Measurements from ENCODE around the gene ZFP36L2.
A peak's percentile ranks its signal among the peaks of the same experiment; 100 is the strongest.

ZFP36L2 gene

GRCh38 chr2:43222475-43223309, 3.7 kb downstream of the ZFP36L2 start:
- DNase-seq, result no peak

DNA sequence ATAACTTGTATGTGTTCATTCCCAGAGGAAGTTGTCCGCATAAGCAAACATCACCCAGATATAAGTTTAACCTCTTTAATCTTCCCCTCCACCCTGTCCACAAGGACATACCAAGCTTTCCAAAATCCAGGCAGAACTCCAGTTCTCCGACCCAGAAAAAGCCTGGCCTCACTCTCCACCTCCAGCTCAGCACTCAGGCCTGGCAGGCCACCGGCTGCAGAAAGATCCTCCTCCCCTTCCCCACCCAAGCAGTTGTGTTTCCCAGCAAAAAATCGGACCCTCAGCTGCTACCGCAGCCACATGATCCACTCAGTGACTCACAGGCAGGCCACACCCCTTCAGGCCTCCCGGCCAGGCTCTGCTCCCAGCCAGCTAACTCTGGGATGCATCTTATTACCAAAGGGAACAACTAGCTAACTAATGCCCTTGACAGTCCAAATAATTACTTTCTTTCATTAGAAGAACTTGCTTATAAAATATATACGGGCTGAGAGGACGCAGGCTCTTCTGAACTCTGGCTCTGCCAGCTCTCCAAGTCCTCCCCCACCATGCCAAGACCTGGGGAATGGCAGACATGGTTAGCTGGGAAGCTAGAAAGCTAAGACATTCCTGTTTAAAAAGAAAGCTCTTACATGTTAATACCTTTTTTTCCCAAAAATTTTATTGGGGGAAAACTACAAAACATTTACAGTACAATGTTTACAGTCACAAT, 4.5 kb downstream of the ZFP36L2 start:
- DNase-seq, result peak; percentile 66

DNA sequence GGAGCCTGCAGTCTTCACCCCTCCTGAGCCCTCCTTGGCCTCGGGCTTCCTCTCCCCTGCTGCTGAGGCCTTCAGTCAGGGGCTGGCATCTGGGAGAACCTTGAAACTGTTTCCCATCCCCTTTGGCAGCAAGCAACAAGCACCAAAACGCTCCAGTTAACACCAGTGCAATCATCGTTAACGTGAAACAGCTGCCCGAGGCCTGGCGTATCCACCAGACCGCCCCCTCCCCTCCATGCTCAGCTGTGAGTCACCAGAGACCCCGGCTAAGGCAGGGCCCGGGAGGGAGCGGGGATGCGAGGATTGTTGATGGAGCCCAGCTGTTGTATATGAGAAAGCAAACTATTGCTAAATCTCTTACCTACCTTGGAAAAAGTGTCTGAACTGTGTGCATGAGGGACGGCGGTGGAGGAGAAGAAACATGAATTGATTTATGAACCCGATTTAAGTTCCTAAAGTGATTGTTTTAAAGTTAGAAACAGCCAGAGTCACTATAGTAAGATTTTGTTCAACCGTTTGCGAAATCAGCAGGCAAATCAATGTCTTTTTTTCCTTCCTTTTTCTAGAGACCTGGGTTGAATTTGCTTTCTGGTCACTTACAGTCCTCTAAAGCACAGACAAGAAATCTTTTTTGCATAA, 5.2 kb downstream of the ZFP36L2 start:
- peak; percentile 97 for DNase-seq

- DNase-seq, result no peak
Observed at GRCh38 chr2:43220760-43221123, 5.7 kb downstream of the ZFP36L2 start.

DNA sequence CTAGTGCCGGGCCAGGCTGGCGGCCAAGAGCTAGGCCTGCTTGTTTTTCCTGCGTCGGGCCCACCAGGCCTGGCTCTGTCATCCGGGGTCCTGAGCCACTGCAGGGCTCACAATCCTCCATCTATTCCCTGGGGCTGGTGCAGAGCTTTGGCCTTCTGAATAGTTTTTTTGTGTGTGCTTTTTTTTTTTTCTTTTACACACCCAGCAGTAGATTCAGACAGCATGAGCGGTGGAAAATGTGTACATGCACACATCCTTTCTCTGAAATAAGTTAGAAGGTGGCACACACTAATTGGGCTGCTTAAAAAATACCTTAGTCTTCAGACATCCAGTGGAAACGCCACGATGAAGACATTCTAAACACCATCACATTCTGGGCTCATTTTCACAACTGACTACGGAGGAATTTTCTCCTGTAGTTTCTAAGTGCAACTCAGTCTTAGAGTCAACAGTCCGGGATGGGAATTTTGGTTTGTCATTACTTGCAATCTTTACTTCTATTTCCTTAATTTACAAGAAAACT, 6.1 kb downstream of the ZFP36L2 start:
- no peak for DNase-seq

DNA sequence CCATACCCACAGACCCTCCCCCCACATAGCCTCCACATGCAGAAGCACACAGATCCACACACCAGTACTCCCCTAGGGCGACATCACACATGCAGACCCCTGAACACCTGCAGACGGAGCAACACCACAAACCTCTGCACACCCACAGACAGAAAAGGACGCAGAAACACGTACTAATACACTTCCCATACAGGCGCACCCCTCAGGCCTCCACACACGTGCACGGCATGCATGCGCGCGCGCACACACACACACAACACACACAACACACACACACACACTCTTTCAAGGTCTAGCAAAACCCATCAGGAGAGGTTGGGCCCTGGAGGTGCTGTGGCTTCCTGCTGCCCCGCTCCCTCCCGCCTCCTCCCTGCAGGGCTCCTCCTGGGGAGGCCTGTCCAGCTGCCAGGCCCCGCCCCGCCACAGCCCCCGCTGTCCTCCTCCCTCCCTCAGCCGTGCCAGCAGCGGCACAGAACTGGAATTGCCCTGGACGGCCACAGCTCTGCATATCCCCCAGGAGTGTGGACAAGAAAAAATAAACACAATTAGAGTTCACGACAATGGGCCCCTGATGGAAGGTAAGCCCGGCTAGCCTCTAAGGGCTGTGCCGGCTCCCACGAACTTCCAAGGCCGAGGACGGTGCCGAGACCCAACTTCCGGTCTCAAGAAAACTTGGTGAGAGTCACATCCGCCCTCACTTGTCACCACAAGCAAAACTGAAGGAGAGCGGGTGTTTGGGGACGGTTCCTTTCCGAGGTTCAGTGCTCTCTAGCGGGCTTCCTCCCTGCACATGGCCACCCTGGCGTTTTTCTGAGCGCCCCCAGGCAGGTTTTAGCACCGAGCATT, 6.8 kb downstream of the ZFP36L2 start:
- DNase-seq, result no peak

DNA sequence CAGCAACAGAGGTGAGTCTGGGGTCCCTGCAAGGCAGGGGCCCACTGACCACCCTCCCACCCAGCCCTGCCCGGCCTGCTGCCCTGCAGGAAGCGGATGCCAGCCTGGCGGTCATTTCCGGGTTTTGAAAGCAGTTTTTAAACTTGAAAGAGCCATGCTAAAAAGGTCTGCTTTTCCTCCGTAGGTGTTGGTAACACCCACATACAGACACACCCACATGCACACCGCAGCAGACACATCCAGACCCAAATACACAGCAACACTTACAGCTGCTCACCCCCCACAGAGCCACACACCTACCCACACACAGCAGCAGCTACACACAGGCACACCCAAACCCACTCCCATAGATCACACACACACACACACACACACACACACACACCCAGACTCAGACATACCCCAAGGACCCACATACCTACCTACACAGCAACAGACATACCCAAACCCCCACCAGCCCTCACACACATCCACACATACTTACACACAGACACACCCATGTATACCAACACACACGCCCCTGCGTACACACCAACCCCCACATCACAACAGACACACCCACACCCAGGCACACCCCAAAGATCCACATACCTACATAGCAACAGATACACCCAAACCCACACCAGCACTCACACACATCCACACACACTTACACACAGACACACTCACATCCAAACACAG, 7.6 kb downstream of the ZFP36L2 start:
- DNase-seq, result no peak

DNA sequence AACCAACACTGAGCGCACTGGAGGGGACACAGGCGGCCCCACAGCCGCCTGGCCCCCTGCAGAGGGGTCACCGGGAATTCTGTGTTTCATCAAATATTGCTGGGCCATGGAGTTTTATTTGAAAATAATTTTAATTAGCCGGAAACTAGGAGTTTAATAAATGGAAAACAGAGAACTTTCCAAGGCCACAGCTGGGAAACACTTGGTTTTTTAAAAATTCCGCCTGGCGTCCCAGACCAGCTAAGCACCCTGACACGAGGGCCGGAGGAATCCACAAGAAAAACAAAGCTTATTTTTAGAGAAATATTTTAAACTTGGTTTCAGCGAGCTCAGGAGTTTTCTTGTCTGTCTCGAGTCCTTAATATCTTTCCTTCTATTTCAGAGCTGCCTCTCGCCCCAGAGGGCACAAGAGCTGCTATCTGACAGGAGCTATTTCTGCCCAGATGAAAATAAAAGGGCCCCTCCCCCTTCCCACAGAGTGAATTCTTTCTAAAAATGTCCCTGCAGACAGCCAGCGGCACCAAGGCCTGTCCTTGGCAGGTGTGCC, 8.2 kb downstream of the ZFP36L2 start:
- DNase-seq, result no peak

GRCh38 chr2:43217228-43218154, 8.9 kb downstream of the ZFP36L2 start:
- DNase-seq, result no peak

DNA sequence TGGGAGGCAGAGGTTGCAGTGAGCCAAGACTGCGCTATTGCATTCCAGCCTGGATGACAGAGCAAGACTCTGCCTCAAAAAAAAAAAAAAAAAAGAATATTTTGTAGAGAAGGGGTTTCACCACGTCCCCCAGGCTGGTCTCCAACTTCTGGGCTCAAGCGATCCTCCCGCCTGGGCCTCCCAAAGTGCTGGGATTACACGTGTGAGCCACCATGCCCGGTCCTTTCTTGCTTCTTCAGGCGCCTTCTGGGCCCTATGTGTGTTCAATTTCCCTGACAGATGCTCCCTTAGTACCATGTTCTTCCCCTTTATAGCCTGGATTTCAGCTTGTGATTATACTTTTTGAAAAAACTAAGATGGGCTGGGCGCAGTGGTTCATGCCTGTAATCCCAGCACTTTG, 9.8 kb downstream of the ZFP36L2 start:
- no peak for DNase-seq

GRCh38 chr2:43215673-43216255, 10.6 kb downstream of the ZFP36L2 start:
- no peak for DNase-seq

- DNase-seq, result no peak
Observed at GRCh38 chr2:43214253-43214652, 12.2 kb downstream of the ZFP36L2 start.

- DNase-seq, result no peak
Observed at GRCh38 chr2:43212931-43213330, 13.5 kb downstream of the ZFP36L2 start.

DNA sequence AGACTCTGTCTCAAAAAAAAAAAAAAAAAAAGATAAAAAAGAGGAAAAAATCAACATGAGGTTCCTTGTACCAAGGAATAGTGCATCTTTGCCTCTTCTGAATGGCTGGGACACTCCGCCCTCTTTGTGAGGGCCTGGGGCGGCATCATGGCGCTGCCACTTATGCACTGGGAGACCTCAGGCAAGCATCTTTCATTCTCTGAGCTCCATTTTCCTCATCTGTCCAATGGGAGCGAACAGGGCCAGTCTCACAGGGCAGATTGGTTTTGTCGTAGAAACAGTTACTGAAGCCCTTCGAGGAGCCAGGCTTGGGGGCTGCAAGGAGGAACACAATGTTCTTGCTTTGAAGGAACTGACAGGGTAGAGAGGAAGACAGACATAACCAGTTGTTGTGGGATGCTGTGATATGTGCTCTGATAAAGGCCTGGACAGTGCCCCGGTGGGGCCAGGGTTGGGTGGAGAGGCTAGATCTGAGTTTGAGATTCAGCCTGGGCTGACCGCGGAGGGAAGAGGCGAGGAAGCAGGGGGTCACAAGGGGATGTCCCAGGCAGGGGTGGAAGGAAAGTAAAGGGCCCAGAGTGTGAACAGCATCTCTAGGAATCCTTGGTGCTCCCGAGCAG, 14.1 kb downstream of the ZFP36L2 start:
- no peak for DNase-seq

GRCh38 chr2:43210467-43211303, 15.7 kb downstream of the ZFP36L2 start:
- DNase-seq, result no peak

DNA sequence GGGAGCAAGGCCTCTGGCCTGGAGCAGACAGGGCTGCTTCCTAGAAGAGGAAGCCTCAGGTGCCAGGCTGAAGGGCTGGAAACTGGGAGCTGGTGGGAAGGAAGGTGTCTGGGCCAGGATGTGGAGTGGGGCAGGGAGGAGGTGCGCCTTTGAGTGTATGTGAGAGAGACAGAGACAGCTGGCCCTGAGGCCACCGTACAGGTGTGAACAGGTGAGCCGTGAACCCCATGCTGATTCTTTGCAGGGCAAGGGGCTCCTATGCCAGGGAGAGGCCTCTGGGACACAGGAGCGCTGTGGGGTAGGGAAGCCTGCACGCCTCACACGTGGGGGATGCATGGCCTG, 16.3 kb downstream of the ZFP36L2 start:
- no peak for DNase-seq

DNA sequence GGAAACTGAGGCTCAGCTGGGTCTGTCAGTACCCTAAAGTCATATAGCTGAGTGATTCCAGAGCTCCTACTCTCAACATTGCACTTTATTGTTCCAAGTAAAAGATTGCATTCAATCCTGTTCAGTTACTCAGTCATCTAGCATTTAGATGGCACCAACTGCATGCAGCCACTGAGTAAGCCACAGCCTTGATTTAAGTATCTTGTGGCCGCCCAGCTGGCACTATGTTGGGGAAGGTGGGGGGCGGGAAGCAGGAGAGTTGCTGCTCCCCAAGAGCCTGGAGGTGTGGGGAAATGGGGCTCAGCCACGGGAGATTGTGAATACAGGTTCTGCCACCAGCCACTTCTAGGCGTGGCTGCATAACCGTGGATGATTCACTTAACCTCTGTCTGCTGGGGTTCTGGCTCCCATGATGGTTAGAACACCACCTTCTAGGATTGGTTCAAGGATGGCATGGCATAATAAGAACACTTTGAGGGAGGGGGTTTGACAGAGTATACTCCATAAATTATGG, 17.1 kb downstream of the ZFP36L2 start:
- DNase-seq, result no peak

- DNase-seq, result no peak
Observed at GRCh38 chr2:43207553-43208300, 18.7 kb downstream of the ZFP36L2 start.
